Neuronal stem cell (in vitro differentiated cells): Measurements from ENCODE around the gene BSND.

Source experiments
- DNase-seq: peaks from one replicate; pipeline ENCODE4 v3.0.0-alpha.2; 2013; ENCODE audit warnings: low spot score
- H2AFZ ChIP-seq: one replicate; pipeline ENCODE4 v1.6.1; 2013; ENCODE audit warnings: mild to moderate bottlenecking, low read length, inconsistent platforms
- H2AK5ac ChIP-seq: 2 replicates; pipeline ENCODE4 v1.6.1; 2013; ENCODE audit warnings: low read depth, mild to moderate bottlenecking, inconsistent platforms, low read length, moderate library complexity, mixed read lengths
- H2BK120ac ChIP-seq: 2 replicates; pipeline ENCODE4 v1.6.1; 2013; ENCODE audit warnings: low read depth, mild to moderate bottlenecking, inconsistent platforms, low read length, moderate library complexity, mixed read lengths
- H2BK12ac ChIP-seq: one replicate; pipeline ENCODE4 v1.6.1; 2013; ENCODE audit warnings: low read length, inconsistent platforms
- H2BK15ac ChIP-seq: 2 replicates; pipeline ENCODE4 v1.6.1; 2013; ENCODE audit warnings: mild to moderate bottlenecking, low read length, inconsistent platforms, mixed read lengths
- H2BK5ac ChIP-seq: one replicate; pipeline ENCODE4 v1.6.1; 2013; ENCODE audit warnings: inconsistent platforms, mild to moderate bottlenecking, low read length, moderate library complexity
- H3K14ac ChIP-seq: one replicate; pipeline ENCODE4 v1.6.1; 2013; ENCODE audit warnings: low read length, inconsistent platforms
- H3K18ac ChIP-seq: 2 replicates; pipeline ENCODE4 v1.6.1; 2013; ENCODE audit warnings: low read length, inconsistent platforms
- H3K23ac ChIP-seq: 2 replicates; pipeline ENCODE4 v1.6.1; 2013; ENCODE audit warnings: low read depth, mild to moderate bottlenecking, mixed read lengths, low read length, inconsistent platforms; ENCODE audit not compliant: poor library complexity
- H3K27ac ChIP-seq: replicated peaks from 3 replicates; pipeline ENCODE4 v1.5.1; 2013; ENCODE audit warnings: low read length, inconsistent platforms
- H3K27me3 ChIP-seq, 3 experiments: 2 replicates each; pipeline ENCODE4 v1.6.1; 2013; ENCODE audit warnings: low read length in 3 of 3, mild to moderate bottlenecking in 2 of 3, inconsistent platforms in 1 of 3, low read depth in 1 of 3, mixed read lengths in 1 of 3, moderate library complexity in 1 of 3; ENCODE audit not compliant: control insufficient read depth in 3 of 3, insufficient read depth in 3 of 3
- H3K36me3 ChIP-seq, 2 donors: replicated peaks in 1 of 2; 2 replicates each; pipeline ENCODE4 v1.6.1; 2013; ENCODE audit warnings: low read length in 2 of 2; ENCODE audit not compliant: control insufficient read depth in 2 of 2, insufficient read depth in 2 of 2
- H3K4ac ChIP-seq: 2 replicates; pipeline ENCODE4 v1.6.1; 2013; ENCODE audit warnings: inconsistent platforms, mild to moderate bottlenecking, low read length, moderate library complexity
- H3K4me1 ChIP-seq, 2 donors: 1 replicate in 1 of 2; 2 replicates in 1 of 2; pipeline ENCODE4 v1.6.1; 2013; ENCODE audit warnings: low read length in 2 of 2, low read depth in 1 of 2; ENCODE audit not compliant: control insufficient read depth in 2 of 2, insufficient read depth in 1 of 2
- H3K4me2 ChIP-seq: one replicate; pipeline ENCODE4 v1.6.1; 2013; ENCODE audit warnings: mild to moderate bottlenecking, low read length, inconsistent platforms; ENCODE audit not compliant: insufficient read depth, poor library complexity, severe bottlenecking
- H3K4me3 ChIP-seq, 2 donors: 2 replicates each; pipeline ENCODE4 v1.5.1; 2013; ENCODE audit warnings: low read length in 2 of 2, mild to moderate bottlenecking in 2 of 2, inconsistent platforms in 1 of 2, moderate library complexity in 1 of 2
- H3K79me1 ChIP-seq: one replicate; pipeline ENCODE4 v1.6.1; 2013; ENCODE audit warnings: low read depth, mild to moderate bottlenecking, inconsistent platforms, low read length, moderate library complexity
- H3K9ac ChIP-seq: one replicate; pipeline ENCODE4 v1.6.1; 2013; ENCODE audit warnings: mild to moderate bottlenecking, low read depth, low read length, inconsistent platforms; ENCODE audit not compliant: poor library complexity
- H3K9me3 ChIP-seq, 2 donors: replicated peaks in 1 of 2; 2 replicates each; pipeline versions ENCODE3 to v1.6.1; 2013; ENCODE audit warnings: low read length in 2 of 2, mild to moderate bottlenecking in 2 of 2, inconsistent platforms in 1 of 2, low read depth in 1 of 2, mixed read lengths in 1 of 2, moderate library complexity in 1 of 2; ENCODE audit not compliant: control insufficient read depth in 2 of 2, insufficient read depth in 1 of 2
- H4K8ac ChIP-seq: one replicate; pipeline ENCODE4 v1.6.1; 2013; ENCODE audit warnings: low read depth, mild to moderate bottlenecking, inconsistent platforms, low read length, moderate library complexity
- H4K91ac ChIP-seq: one replicate; pipeline ENCODE4 v1.6.1; 2013; ENCODE audit warnings: low read length, low read depth, mild to moderate bottlenecking, inconsistent platforms; ENCODE audit not compliant: poor library complexity
- WGBS, 2 donors: extraction: QIAGEN DNeasy Blood & Tissue Kit; methylation state at CpG; one replicate each; pipeline ENCODE4 v1.1.7; 2013; ENCODE audit warnings: missing lambda C conversion rate in 2 of 2, mixed read lengths in 1 of 2; ENCODE audit not compliant: insufficient read length in 2 of 2, insufficient replicate concordance in 1 of 2; ENCODE audit errors: extremely low coverage in 2 of 2; 5-methylcytosine and 5-hydroxymethylcytosine counted together

Gene BSND

GRCh38 chr1:54997711-54997986, 1.1 kb upstream of the BSND start:
- H3K9me3 ChIP-seq = peaks cover 0 to 8% of the 10 kb centered on the region in 2 donors
- H3K14ac ChIP-seq = no peak overlapping the region
- no peak overlapping the region for H3K9ac ChIP-seq
- no peak for DNase-seq
- no peak overlapping the region for H2BK5ac ChIP-seq
- H4K8ac ChIP-seq = no peak overlapping the region
- H2AK5ac ChIP-seq = no peak overlapping the region
- H3K27me3 ChIP-seq = peaks cover 7 to 74% (median 35%) of the 10 kb centered on the region in 3 experiments
- no peak overlapping the region for H2BK12ac ChIP-seq
- H3K4me2 ChIP-seq = no peak overlapping the region
- no peak overlapping the region for H2AFZ ChIP-seq
- no peaks in the 10 kb centered on the region for H3K36me3 ChIP-seq
- H3K4me3 ChIP-seq = no peak overlapping the region
- no peak overlapping the region for H4K91ac ChIP-seq
- H3K18ac ChIP-seq = no peak overlapping the region
- no peak overlapping the region for H3K27ac ChIP-seq
- H3K23ac ChIP-seq = no peak overlapping the region
- no peaks in the 10 kb centered on the region for H3K79me1 ChIP-seq
- no peak overlapping the region for H2BK15ac ChIP-seq
- WGBS, 2 donors = no CpG with 5 or more reads among the region's 6 CpGs
- H2BK120ac ChIP-seq = no peak overlapping the region
- H3K4ac ChIP-seq = no peak overlapping the region
- peaks cover 3 to 12% of the 10 kb centered on the region in 2 donors for H3K4me1 ChIP-seq

GRCh38 chr1:54998100-54998499, 633 bp upstream of the BSND start:
- Histone ChIP-seq H3K4me2 (no peak overlapping the region), H4K8ac (no peak overlapping the region), H3K23ac (no peak overlapping the region), H3K4me1 (peaks cover 3 to 12% of the 10 kb centered on the region in 2 donors), H2BK15ac (no peak overlapping the region), H2BK120ac (no peak overlapping the region), H3K4ac (no peak overlapping the region), H3K14ac (no peak overlapping the region), H2BK12ac (no peak overlapping the region), H3K4me3 (no peak overlapping the region), H3K36me3 (no peaks in the 10 kb centered on the region), H2AK5ac (peak overlapping the region; percentile 21), H3K9ac (no peak overlapping the region), H4K91ac (no peak overlapping the region), H3K27ac (no peak overlapping the region), H2AFZ (no peak overlapping the region), H3K9me3 (peaks cover 0 to 10% of the 10 kb centered on the region in 2 donors), H3K27me3 (peaks cover 7 to 74% (median 35%) of the 10 kb centered on the region in 3 experiments), H2BK5ac (no peak overlapping the region), H3K79me1 (no peaks in the 10 kb centered on the region), H3K18ac (no peak overlapping the region)
- no peak for DNase-seq
- WGBS, 2 donors = no CpG with 5 or more reads among the region's 6 CpGs

GRCh38 chr1:55000110-55001085, 1.7 kb downstream of the BSND start:
- Histone ChIP-seq H3K4ac (peak overlapping the region; percentile 44), H3K27me3 (peaks cover 7 to 59% (median 35%) of the 10 kb centered on the region in 3 experiments), H3K14ac (no peak overlapping the region), H3K9ac (no peak overlapping the region), H2BK120ac (no peak overlapping the region), H3K4me3 (no peak overlapping the region), H2BK5ac (no peak overlapping the region), H3K9me3 (peaks cover 0 to 10% of the 10 kb centered on the region in 2 donors), H3K79me1 (no peaks in the 10 kb centered on the region), H4K8ac (no peak overlapping the region), H3K27ac (no peak overlapping the region), H3K36me3 (no peaks in the 10 kb centered on the region), H3K18ac (no peak overlapping the region), H2AK5ac (no peak overlapping the region), H4K91ac (no peak overlapping the region), H2AFZ (no peak overlapping the region), H3K4me1 (peaks cover 0 to 3% of the 10 kb centered on the region in 2 donors), H3K4me2 (no peak overlapping the region), H2BK15ac (no peak overlapping the region), H2BK12ac (no peak overlapping the region), H3K23ac (no peak overlapping the region)
- no peak for DNase-seq
- no CpG with 5 or more reads among the region's 8 CpGs for WGBS, 2 donors

- H2BK120ac ChIP-seq = no peak overlapping the region
- H4K91ac ChIP-seq = no peak overlapping the region
- WGBS, 2 donors = no CpG with 5 or more reads among the region's 4 CpGs
- H3K79me1 ChIP-seq = no peaks in the 10 kb centered on the region
- no peak overlapping the region for H3K4ac ChIP-seq
- peaks cover 7 to 50% (median 29%) of the 10 kb centered on the region in 3 experiments for H3K27me3 ChIP-seq
- H3K4me3 ChIP-seq = no peak overlapping the region
- H3K23ac ChIP-seq = no peak overlapping the region
- DNase-seq = no peak
- H2AK5ac ChIP-seq = no peak overlapping the region
- no peak overlapping the region for H3K14ac ChIP-seq
- H3K4me2 ChIP-seq = no peak overlapping the region
- no peak overlapping the region for H2AFZ ChIP-seq
- no peak overlapping the region for H3K27ac ChIP-seq
- H3K4me1 ChIP-seq = peaks cover 0 to 3% of the 10 kb centered on the region in 2 donors
- no peak overlapping the region for H2BK15ac ChIP-seq
- no peaks in the 10 kb centered on the region for H3K36me3 ChIP-seq
- H3K9ac ChIP-seq = no peak overlapping the region
- H4K8ac ChIP-seq = no peak overlapping the region
- no peak overlapping the region for H2BK12ac ChIP-seq
- peaks cover 0 to 7% of the 10 kb centered on the region in 2 donors for H3K9me3 ChIP-seq
- H2BK5ac ChIP-seq = no peak overlapping the region
- no peak overlapping the region for H3K18ac ChIP-seq
Measured at GRCh38 chr1:55001311-55001710, 2.6 kb downstream of the BSND start.
